Panc1 (cell line): ENCODE results near the gene MGAT5. TPM values are rescaled to one million over a fixed set of nuclear protein-coding genes. Genes with fewer than 3 reads are reported as not detected.

Experiments used
- ATAC-seq: fragments of 200-7000 bp; cut with Tn5 transposase; 2 replicates; pipeline ENCODE4 v1.9.1; 2020; ENCODE audit warnings: mild to moderate bottlenecking, moderate library complexity
- BruUV-seq: library from RNA; stranded (reverse); fragments of 400-500 nt; replicated peaks from 2 replicates; lab custom pipeline; 2021; lab: Mats Ljungman, UMichigan
- CTCF ChIA-PET: fragments of 300-600 bp; sonication (Branson Sonifier 250); formaldehyde crosslinking; loops from one replicate; lab custom pipeline; 2022; ENCODE audit warnings: antibody characterized with exemption; lab: Charles Lee
- POLR2A ChIA-PET: fragments of 300-600 bp; sonication (Branson Sonifier 250); formaldehyde crosslinking; loops from one replicate; lab custom pipeline; 2022; ENCODE audit warnings: antibody characterized with exemption; lab: Charles Lee
- DNase-seq: peaks from one replicate; pipeline ENCODE4 v3.0.0-alpha.2; 2010; ENCODE audit warnings: low read depth, low spot score
- H3K27ac ChIP-seq: 2 replicates; pipeline ENCODE4 v1.5.1; 2011; ENCODE audit warnings: mild to moderate bottlenecking, low read length, inconsistent platforms
- H3K27me3 ChIP-seq: fragments of 200-500 bp; sonication (Bioruptor generic); 2 replicates; pipeline ENCODE4 v1.6.0; 2014; ENCODE audit warnings: low read length, inconsistent platforms; ENCODE audit not compliant: control insufficient read depth, insufficient read depth
- H3K36me3 ChIP-seq: fragments of 200-500 bp; sonication (Bioruptor generic); 2 replicates; pipeline ENCODE4 v1.5.1; 2014; ENCODE audit warnings: inconsistent platforms, mild to moderate bottlenecking, low read length, moderate library complexity; ENCODE audit not compliant: control insufficient read depth, insufficient read depth
- H3K4me1 ChIP-seq: 2 replicates; pipeline ENCODE4 v1.5.1; 2011; ENCODE audit warnings: inconsistent platforms, mild to moderate bottlenecking, low read length, moderate library complexity; ENCODE audit not compliant: control insufficient read depth, insufficient read depth
- H3K4me3 ChIP-seq, 2 experiments: 2 replicates each; pipeline ENCODE4 v1.5.1; 2011 to 2012; ENCODE audit warnings: low read depth in 2 of 2, low read length in 2 of 2, mild to moderate bottlenecking in 2 of 2, inconsistent platforms in 1 of 2, moderate library complexity in 1 of 2
- H3K9me3 ChIP-seq: fragments of 200-500 bp; sonication (Bioruptor generic); 2 replicates; pipeline ENCODE4 v1.5.1; 2014; ENCODE audit warnings: low read depth, mild to moderate bottlenecking, inconsistent platforms, low read length, moderate library complexity; ENCODE audit not compliant: control insufficient read depth, insufficient read depth
- CTCF ChIP-seq: fragments of 450-650 bp; IDR thresholded peaks from 2 replicates; pipeline ENCODE4 v1.5.1; 2017; ENCODE audit warnings: mild to moderate bottlenecking
- POLR2AphosphoS5 ChIP-seq: IDR thresholded peaks from 2 replicates; pipeline ENCODE4 v1.6.1; 2012; ENCODE audit warnings: mild to moderate bottlenecking, low read depth, low read length, moderate library complexity
- REST ChIP-seq, 2 experiments: IDR thresholded peaks; 2 replicates each; pipeline ENCODE4 v1.6.1; 2011 to 2012; ENCODE audit warnings: low read depth in 2 of 2, control low read depth in 1 of 2, low read length in 1 of 2, mild to moderate bottlenecking in 1 of 2, moderate library complexity in 1 of 2; ENCODE audit not compliant: insufficient read depth in 1 of 2
- SIN3A ChIP-seq: IDR thresholded peaks from 2 replicates; pipeline ENCODE4 v1.6.1; 2012; ENCODE audit warnings: low read depth, mild to moderate bottlenecking, low read length, moderate library complexity, borderline replicate concordance; ENCODE audit not compliant: insufficient read depth
- TCF7L2 ChIP-seq: IDR thresholded peaks from 2 replicates; pipeline ENCODE4 v1.6.1; 2011; ENCODE audit warnings: mild to moderate bottlenecking, low read depth, low read length, inconsistent platforms
- in situ Hi-C: cut with HindIII; loops from 2 replicates; pipeline ENCODE4 v1.10.0; 2016; ENCODE audit warnings: low sequenced_read_pairs, low pct_unique_long_range_greater_than_20kb
- intact Hi-C: fragments of 100-400 bp; cut with micrococcal nuclease; formaldehyde crosslinking; loops from one replicate; pipeline ENCODE4 v1.10.0; 2022; ENCODE audit not compliant: unreplicated experiment
- total RNA-seq: library from RNA; stranded (reverse); gene quantifications from one replicate; pipeline ENCODE4 v1.2.1, GENCODE V29; 2021; ENCODE audit not compliant: unreplicated experiment

Gene MGAT5
- total RNA-seq, 1 experiment from 2014 or later: 22.1 TPM

- no TSS peak for BruUV-seq
- no peak for ATAC-seq
- in situ Hi-C loops: no loop called here
- ChIA-PET CTCF (no interaction called here), POLR2A (no interaction called here)
- no peak for DNase-seq
- Histone ChIP-seq H3K4me1 (no peaks in the 10 kb centered on the region), H3K27ac (no peak overlapping the region), H3K9me3 (no peaks in the 10 kb centered on the region; the same call in 1 of the 2 replicates), H3K36me3 (no peaks in the 10 kb centered on the region), H3K27me3 (no peaks in the 10 kb centered on the region), H3K4me3 (no peak overlapping the region)
- intact Hi-C loops: no loop called here
- TF ChIP-seq SIN3A: no peak
- TF ChIP-seq TCF7L2: no peak
- TF ChIP-seq POLR2AphosphoS5: no peak
- no peak for TF ChIP-seq CTCF
- no peak for TF ChIP-seq REST (IDR thresholded peaks at IDR 0.05; ENCODE audit: insufficient read depth in 1 of 2, low read depth in 2 of 2, low read length in 1 of 2)
Measured at GRCh38 chr2:134230885-134231284, 23.0 kb upstream of the MGAT5 start.

GRCh38 chr2:134231301-134231964 is 22.4 kb upstream of the MGAT5 start:
- POLR2A ChIA-PET: no interaction called here
- in situ Hi-C loops (no loop called here), intact Hi-C loops (no loop called here)
- Histone ChIP-seq H3K9me3 (no peaks in the 10 kb centered on the region; the same call in 1 of the 2 replicates), H3K4me3 (no peak overlapping the region), H3K27ac (no peak overlapping the region), H3K36me3 (no peaks in the 10 kb centered on the region), H3K4me1 (no peaks in the 10 kb centered on the region), H3K27me3 (no peaks in the 10 kb centered on the region)
- no TSS peak for BruUV-seq
- ATAC-seq: no peak
- no peak for TF ChIP-seq TCF7L2
- no peak for TF ChIP-seq CTCF
- TF ChIP-seq REST (IDR thresholded peaks at IDR 0.05; ENCODE audit: insufficient read depth in 1 of 2, low read depth in 2 of 2, low read length in 1 of 2): no peak
- no peak for TF ChIP-seq POLR2AphosphoS5
- no peak for TF ChIP-seq SIN3A
- CTCF ChIA-PET: no interaction called here
- DNase-seq: no peak
